HEK293 (cell line): Measurements from ENCODE around the gene CUL3.

Experiments
- KLF1 ChIP-seq: fragments of 450-650 bp; formaldehyde crosslinking; IDR thresholded peaks from 2 replicates; pipeline ENCODE4 v1.5.1; 2016; ENCODE audit warnings: missing biosample characterization, missing genetic modification characterization
- PRDM1 ChIP-seq: fragments of 450-650 bp; formaldehyde crosslinking; IDR thresholded peaks from 2 replicates; pipeline ENCODE4; 2016; ENCODE audit warnings: missing biosample characterization, missing genetic modification characterization
- SCRT1 ChIP-seq: fragments of 450-650 bp; formaldehyde crosslinking; IDR thresholded peaks from 2 replicates; pipeline ENCODE4 v1.5.1; 2016; ENCODE audit warnings: missing biosample characterization, missing genetic modification characterization, borderline replicate concordance
- ZBTB48 ChIP-seq: fragments of 450-650 bp; formaldehyde crosslinking; IDR thresholded peaks from 2 replicates; pipeline ENCODE4 v1.5.1; 2016; ENCODE audit warnings: missing biosample characterization, missing genetic modification characterization
- ZBTB8A ChIP-seq: fragments of 450-650 bp; formaldehyde crosslinking; IDR thresholded peaks from 2 replicates; pipeline ENCODE4 v1.5.1; 2016; ENCODE audit warnings: missing biosample characterization, missing genetic modification characterization
- ZFP3 ChIP-seq: fragments of 450-650 bp; formaldehyde crosslinking; IDR thresholded peaks from 2 replicates; pipeline ENCODE4 v1.5.1; 2016; ENCODE audit warnings: low read depth, missing biosample characterization, missing genetic modification characterization
- ZNF138 ChIP-seq: fragments of 450-650 bp; formaldehyde crosslinking; IDR thresholded peaks from 2 replicates; pipeline ENCODE4 v1.5.1; 2016; ENCODE audit warnings: missing biosample characterization, missing genetic modification characterization, borderline replicate concordance
- ZNF169 ChIP-seq: fragments of 450-650 bp; formaldehyde crosslinking; IDR thresholded peaks from 2 replicates; pipeline ENCODE4 v1.5.1; 2016; ENCODE audit warnings: missing biosample characterization, missing genetic modification characterization
- ZNF266 ChIP-seq: fragments of 450-650 bp; formaldehyde crosslinking; IDR thresholded peaks from 2 replicates; pipeline ENCODE4 v1.5.1; 2016; ENCODE audit warnings: missing biosample characterization, missing genetic modification characterization, low read depth
- ZNF394 ChIP-seq: fragments of 450-650 bp; formaldehyde crosslinking; IDR thresholded peaks from 2 replicates; pipeline ENCODE4 v1.5.1; 2016; ENCODE audit warnings: missing biosample characterization, missing genetic modification characterization, mild to moderate bottlenecking, moderate library complexity, borderline replicate concordance
- ZNF426 ChIP-seq: fragments of 450-650 bp; formaldehyde crosslinking; IDR thresholded peaks from 2 replicates; pipeline ENCODE4 v1.5.1; 2017; ENCODE audit warnings: missing biosample characterization, missing genetic modification characterization, mild to moderate bottlenecking, inconsistent platforms, moderate library complexity
- ZNF433 ChIP-seq: fragments of 450-650 bp; formaldehyde crosslinking; IDR thresholded peaks from 2 replicates; pipeline ENCODE4 v1.5.1; 2016; ENCODE audit warnings: missing biosample characterization, missing genetic modification characterization, low read depth
- ZNF510 ChIP-seq: fragments of 450-650 bp; formaldehyde crosslinking; IDR thresholded peaks from 2 replicates; pipeline ENCODE4 v1.5.1; 2018; ENCODE audit warnings: mild to moderate bottlenecking, missing genetic modification characterization, missing biosample characterization; ENCODE audit not compliant: insufficient replicate concordance
- ZNF529 ChIP-seq: fragments of 450-650 bp; formaldehyde crosslinking; IDR thresholded peaks from 2 replicates; pipeline ENCODE4 v1.5.1; 2017; ENCODE audit warnings: missing genetic modification characterization, missing biosample characterization; ENCODE audit not compliant: insufficient replicate concordance
- ZNF558 ChIP-seq: fragments of 450-650 bp; formaldehyde crosslinking; IDR thresholded peaks from 2 replicates; pipeline ENCODE4 v1.5.1; 2016; ENCODE audit warnings: missing biosample characterization, missing genetic modification characterization
- ZNF623 ChIP-seq: fragments of 450-650 bp; formaldehyde crosslinking; IDR thresholded peaks from 2 replicates; pipeline ENCODE4 v1.5.1; 2016; ENCODE audit warnings: missing biosample characterization, missing genetic modification characterization
- ZNF707 ChIP-seq: fragments of 450-650 bp; formaldehyde crosslinking; IDR thresholded peaks from 2 replicates; pipeline ENCODE4 v1.5.1; 2016; ENCODE audit warnings: missing biosample characterization, missing genetic modification characterization
- ZNF785 ChIP-seq: fragments of 450-650 bp; formaldehyde crosslinking; IDR thresholded peaks from 2 replicates; pipeline ENCODE4 v1.5.1; 2016; ENCODE audit warnings: missing biosample characterization, missing genetic modification characterization
- ZXDB ChIP-seq: fragments of 450-650 bp; formaldehyde crosslinking; IDR thresholded peaks from 2 replicates; pipeline ENCODE4 v1.5.1; 2016; ENCODE audit warnings: missing biosample characterization, missing genetic modification characterization
- TF ChIP-seq, protein P1 (sequence below): fragments of 450-650 bp; formaldehyde crosslinking; IDR thresholded peaks from 2 replicates; pipeline ENCODE4 v1.5.1; 2016; ENCODE audit warnings: missing biosample characterization, missing genetic modification characterization, borderline replicate concordance
- TF ChIP-seq, protein P2 (sequence below): fragments of 450-650 bp; formaldehyde crosslinking; IDR thresholded peaks from 2 replicates; pipeline ENCODE4 v1.5.1; 2016; ENCODE audit warnings: missing biosample characterization, missing genetic modification characterization
- TF ChIP-seq, protein P3 (sequence below): fragments of 450-650 bp; formaldehyde crosslinking; IDR thresholded peaks from 2 replicates; pipeline ENCODE4 v1.5.1; 2016; ENCODE audit warnings: missing biosample characterization, missing genetic modification characterization
- TF ChIP-seq, protein P4 (sequence below): fragments of 450-650 bp; formaldehyde crosslinking; IDR thresholded peaks from 2 replicates; pipeline ENCODE4 v1.5.1; 2016; ENCODE audit warnings: missing biosample characterization, missing genetic modification characterization, low read depth
- TF ChIP-seq, protein P5 (sequence below): fragments of 450-650 bp; formaldehyde crosslinking; IDR thresholded peaks from 2 replicates; pipeline ENCODE4 v1.5.1; 2017; ENCODE audit warnings: missing biosample characterization, missing genetic modification characterization
- TF ChIP-seq, protein P6 (sequence below): fragments of 450-650 bp; formaldehyde crosslinking; IDR thresholded peaks from 2 replicates; pipeline ENCODE4 v1.5.1; 2016; ENCODE audit warnings: missing biosample characterization, missing genetic modification characterization

The CUL3 gene

DNA sequence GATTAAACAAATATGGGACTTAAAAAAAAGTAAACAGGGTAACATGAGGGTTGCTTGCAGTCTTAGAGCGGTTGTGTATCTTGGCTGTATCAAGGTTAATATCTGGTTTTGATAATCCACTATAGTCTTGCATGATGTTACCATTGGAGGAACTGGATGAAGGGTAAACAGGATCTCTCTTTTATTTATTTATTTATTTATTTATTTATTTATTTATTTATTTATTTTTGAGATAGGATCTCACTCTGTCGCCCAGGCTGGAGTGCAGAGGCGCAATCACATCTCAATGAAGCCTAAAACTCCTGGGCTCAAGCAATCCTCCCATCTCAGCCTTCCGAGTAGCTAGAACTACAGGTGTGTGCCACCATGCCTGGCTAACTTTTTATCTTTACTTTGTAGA is 140.4 kb downstream of the CUL3 start (continued):
- TF ChIP-seq, protein P1, sequence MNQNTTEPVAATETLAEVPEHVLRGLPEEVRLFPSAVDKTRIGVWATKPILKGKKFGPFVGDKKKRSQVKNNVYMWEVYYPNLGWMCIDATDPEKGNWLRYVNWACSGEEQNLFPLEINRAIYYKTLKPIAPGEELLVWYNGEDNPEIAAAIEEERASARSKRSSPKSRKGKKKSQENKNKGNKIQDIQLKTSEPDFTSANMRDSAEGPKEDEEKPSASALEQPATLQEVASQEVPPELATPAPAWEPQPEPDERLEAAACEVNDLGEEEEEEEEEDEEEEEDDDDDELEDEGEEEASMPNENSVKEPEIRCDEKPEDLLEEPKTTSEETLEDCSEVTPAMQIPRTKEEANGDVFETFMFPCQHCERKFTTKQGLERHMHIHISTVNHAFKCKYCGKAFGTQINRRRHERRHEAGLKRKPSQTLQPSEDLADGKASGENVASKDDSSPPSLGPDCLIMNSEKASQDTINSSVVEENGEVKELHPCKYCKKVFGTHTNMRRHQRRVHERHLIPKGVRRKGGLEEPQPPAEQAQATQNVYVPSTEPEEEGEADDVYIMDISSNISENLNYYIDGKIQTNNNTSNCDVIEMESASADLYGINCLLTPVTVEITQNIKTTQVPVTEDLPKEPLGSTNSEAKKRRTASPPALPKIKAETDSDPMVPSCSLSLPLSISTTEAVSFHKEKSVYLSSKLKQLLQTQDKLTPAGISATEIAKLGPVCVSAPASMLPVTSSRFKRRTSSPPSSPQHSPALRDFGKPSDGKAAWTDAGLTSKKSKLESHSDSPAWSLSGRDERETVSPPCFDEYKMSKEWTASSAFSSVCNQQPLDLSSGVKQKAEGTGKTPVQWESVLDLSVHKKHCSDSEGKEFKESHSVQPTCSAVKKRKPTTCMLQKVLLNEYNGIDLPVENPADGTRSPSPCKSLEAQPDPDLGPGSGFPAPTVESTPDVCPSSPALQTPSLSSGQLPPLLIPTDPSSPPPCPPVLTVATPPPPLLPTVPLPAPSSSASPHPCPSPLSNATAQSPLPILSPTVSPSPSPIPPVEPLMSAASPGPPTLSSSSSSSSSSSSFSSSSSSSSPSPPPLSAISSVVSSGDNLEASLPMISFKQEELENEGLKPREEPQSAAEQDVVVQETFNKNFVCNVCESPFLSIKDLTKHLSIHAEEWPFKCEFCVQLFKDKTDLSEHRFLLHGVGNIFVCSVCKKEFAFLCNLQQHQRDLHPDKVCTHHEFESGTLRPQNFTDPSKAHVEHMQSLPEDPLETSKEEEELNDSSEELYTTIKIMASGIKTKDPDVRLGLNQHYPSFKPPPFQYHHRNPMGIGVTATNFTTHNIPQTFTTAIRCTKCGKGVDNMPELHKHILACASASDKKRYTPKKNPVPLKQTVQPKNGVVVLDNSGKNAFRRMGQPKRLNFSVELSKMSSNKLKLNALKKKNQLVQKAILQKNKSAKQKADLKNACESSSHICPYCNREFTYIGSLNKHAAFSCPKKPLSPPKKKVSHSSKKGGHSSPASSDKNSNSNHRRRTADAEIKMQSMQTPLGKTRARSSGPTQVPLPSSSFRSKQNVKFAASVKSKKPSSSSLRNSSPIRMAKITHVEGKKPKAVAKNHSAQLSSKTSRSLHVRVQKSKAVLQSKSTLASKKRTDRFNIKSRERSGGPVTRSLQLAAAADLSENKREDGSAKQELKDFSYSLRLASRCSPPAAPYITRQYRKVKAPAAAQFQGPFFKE (tag by site-specific recombination), result no peak
- TF ChIP-seq PRDM1 (no peak), ZNF433 (tag by site-specific recombination) (no peak), ZBTB8A (tag by site-specific recombination) (peak; percentile 61), ZNF558 (tag by site-specific recombination) (0 out of 2 replicates have a peak, but pooled peaks have one; percentile 39), ZNF785 (tag by site-specific recombination) (no peak), ZNF266 (tag by site-specific recombination) (no peak), ZNF510 (tag by site-specific recombination) (peak; percentile 48), ZXDB (tag by site-specific recombination) (0 out of 2 replicates have a peak, but pooled peaks have one; percentile 46), ZNF623 (tag by site-specific recombination) (peak; percentile 55), ZNF707 (no peak), ZNF394 (peak; percentile 85; the same call in 1 of the 2 replicates), KLF1 (tag by site-specific recombination) (no peak), ZNF169 (no peak), SCRT1 (tag by site-specific recombination) (no peak), ZNF529 (tag by site-specific recombination) (peak; percentile 9), ZBTB48 (tag by site-specific recombination) (no peak), ZFP3 (tag by site-specific recombination) (no peak), ZNF138 (tag by site-specific recombination) (0 out of 2 replicates have a peak, but pooled peaks have one; percentile 16), ZNF426 (tag by site-specific recombination) (peak; percentile 80)
- TF ChIP-seq, protein P2, sequence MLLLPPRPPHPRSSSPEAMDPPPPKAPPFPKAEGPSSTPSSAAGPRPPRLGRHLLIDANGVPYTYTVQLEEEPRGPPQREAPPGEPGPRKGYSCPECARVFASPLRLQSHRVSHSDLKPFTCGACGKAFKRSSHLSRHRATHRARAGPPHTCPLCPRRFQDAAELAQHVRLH (tag by site-specific recombination), result no peak
- TF ChIP-seq, protein P3, sequence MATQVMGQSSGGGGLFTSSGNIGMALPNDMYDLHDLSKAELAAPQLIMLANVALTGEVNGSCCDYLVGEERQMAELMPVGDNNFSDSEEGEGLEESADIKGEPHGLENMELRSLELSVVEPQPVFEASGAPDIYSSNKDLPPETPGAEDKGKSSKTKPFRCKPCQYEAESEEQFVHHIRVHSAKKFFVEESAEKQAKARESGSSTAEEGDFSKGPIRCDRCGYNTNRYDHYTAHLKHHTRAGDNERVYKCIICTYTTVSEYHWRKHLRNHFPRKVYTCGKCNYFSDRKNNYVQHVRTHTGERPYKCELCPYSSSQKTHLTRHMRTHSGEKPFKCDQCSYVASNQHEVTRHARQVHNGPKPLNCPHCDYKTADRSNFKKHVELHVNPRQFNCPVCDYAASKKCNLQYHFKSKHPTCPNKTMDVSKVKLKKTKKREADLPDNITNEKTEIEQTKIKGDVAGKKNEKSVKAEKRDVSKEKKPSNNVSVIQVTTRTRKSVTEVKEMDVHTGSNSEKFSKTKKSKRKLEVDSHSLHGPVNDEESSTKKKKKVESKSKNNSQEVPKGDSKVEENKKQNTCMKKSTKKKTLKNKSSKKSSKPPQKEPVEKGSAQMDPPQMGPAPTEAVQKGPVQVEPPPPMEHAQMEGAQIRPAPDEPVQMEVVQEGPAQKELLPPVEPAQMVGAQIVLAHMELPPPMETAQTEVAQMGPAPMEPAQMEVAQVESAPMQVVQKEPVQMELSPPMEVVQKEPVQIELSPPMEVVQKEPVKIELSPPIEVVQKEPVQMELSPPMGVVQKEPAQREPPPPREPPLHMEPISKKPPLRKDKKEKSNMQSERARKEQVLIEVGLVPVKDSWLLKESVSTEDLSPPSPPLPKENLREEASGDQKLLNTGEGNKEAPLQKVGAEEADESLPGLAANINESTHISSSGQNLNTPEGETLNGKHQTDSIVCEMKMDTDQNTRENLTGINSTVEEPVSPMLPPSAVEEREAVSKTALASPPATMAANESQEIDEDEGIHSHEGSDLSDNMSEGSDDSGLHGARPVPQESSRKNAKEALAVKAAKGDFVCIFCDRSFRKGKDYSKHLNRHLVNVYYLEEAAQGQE, result no peak
- TF ChIP-seq, protein P4, sequence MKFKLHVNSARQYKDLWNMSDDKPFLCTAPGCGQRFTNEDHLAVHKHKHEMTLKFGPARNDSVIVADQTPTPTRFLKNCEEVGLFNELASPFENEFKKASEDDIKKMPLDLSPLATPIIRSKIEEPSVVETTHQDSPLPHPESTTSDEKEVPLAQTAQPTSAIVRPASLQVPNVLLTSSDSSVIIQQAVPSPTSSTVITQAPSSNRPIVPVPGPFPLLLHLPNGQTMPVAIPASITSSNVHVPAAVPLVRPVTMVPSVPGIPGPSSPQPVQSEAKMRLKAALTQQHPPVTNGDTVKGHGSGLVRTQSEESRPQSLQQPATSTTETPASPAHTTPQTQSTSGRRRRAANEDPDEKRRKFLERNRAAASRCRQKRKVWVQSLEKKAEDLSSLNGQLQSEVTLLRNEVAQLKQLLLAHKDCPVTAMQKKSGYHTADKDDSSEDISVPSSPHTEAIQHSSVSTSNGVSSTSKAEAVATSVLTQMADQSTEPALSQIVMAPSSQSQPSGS (tag by site-specific recombination), result no peak
- TF ChIP-seq, protein P5, sequence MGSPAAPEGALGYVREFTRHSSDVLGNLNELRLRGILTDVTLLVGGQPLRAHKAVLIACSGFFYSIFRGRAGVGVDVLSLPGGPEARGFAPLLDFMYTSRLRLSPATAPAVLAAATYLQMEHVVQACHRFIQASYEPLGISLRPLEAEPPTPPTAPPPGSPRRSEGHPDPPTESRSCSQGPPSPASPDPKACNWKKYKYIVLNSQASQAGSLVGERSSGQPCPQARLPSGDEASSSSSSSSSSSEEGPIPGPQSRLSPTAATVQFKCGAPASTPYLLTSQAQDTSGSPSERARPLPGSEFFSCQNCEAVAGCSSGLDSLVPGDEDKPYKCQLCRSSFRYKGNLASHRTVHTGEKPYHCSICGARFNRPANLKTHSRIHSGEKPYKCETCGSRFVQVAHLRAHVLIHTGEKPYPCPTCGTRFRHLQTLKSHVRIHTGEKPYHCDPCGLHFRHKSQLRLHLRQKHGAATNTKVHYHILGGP (tag by site-specific recombination), result no peak
- TF ChIP-seq, protein P6, sequence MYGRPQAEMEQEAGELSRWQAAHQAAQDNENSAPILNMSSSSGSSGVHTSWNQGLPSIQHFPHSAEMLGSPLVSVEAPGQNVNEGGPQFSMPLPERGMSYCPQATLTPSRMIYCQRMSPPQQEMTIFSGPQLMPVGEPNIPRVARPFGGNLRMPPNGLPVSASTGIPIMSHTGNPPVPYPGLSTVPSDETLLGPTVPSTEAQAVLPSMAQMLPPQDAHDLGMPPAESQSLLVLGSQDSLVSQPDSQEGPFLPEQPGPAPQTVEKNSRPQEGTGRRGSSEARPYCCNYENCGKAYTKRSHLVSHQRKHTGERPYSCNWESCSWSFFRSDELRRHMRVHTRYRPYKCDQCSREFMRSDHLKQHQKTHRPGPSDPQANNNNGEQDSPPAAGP (tag by site-specific recombination), result no peak
